SK-N-MC (cell line): ENCODE results near the gene DCLRE1B.

Experiments used
- DNase-seq: peaks from one replicate; pipeline ENCODE4 v3.0.0-alpha.2; 2011; ENCODE audit warnings: low read depth, low spot score
- H3K27ac ChIP-seq: fragments of 200-600 bp; sonication (generic); 2 replicates; pipeline ENCODE4 v1.5.1; 2016; ENCODE audit warnings: mixed run types
- H3K36me3 ChIP-seq: fragments of 200-600 bp; sonication (generic); 2 replicates; pipeline ENCODE4 v1.6.1; 2017; ENCODE audit warnings: antibody characterized with exemption, low read length, mixed read lengths; ENCODE audit not compliant: insufficient read depth
- H3K4me3 ChIP-seq: fragments of 200-600 bp; sonication (generic); 2 replicates; pipeline ENCODE4 v1.5.1; 2016
- H3K9ac ChIP-seq: fragments of 200-600 bp; sonication (generic); 2 replicates; pipeline ENCODE4 v1.8.0; 2017; ENCODE audit warnings: mixed run types, mixed read lengths; ENCODE audit not compliant: insufficient read length
- H3K9me3 ChIP-seq: fragments of 200-600 bp; sonication (generic); 2 replicates; pipeline ENCODE4 v1.6.1; 2017; ENCODE audit warnings: low read depth, mild to moderate bottlenecking, antibody characterized with exemption, low read length, moderate library complexity, mixed read lengths
- EZH2 ChIP-seq: fragments of 200-600 bp; sonication (generic); IDR thresholded peaks from one replicate; pipeline ENCODE4 v1.6.1; 2017; ENCODE audit warnings: antibody characterized with exemption
- FOXP2 ChIP-seq: optimal IDR thresholded peaks from 2 replicates; pipeline ENCODE3; 2011; ENCODE audit warnings: mild to moderate bottlenecking, moderate library complexity; ENCODE audit not compliant: insufficient read depth; ENCODE audit errors: extremely low read length, control extremely low read depth
- POLR2AphosphoS5 ChIP-seq: IDR thresholded peaks from 2 replicates; pipeline ENCODE4 v1.6.1; 2012; ENCODE audit warnings: mild to moderate bottlenecking, low read depth, low read length, borderline replicate concordance

Gene DCLRE1B

GRCh38 chr1:113861641-113862040 lies 43.5 kb upstream of the DCLRE1B start:
- Histone ChIP-seq H3K9ac (no peak overlapping the region), H3K4me3 (no peak overlapping the region), H3K36me3 (no peaks in the 10 kb centered on the region), H3K9me3 (no peaks in the 10 kb centered on the region), H3K27ac (no peak overlapping the region)
- TF ChIP-seq POLR2AphosphoS5 (no peak), FOXP2 (no peak), EZH2 (no peak)
- DNase-seq, result no peak

GRCh38 chr1:113868387-113869083 lies 36.6 kb upstream of the DCLRE1B start:
- Histone ChIP-seq H3K4me3 (no peak overlapping the region), H3K9me3 (no peaks in the 10 kb centered on the region), H3K27ac (no peak overlapping the region), H3K9ac (no peak overlapping the region), H3K36me3 (no peaks in the 10 kb centered on the region)
- TF ChIP-seq POLR2AphosphoS5, result no peak
- TF ChIP-seq FOXP2, result no peak
- TF ChIP-seq EZH2, result no peak
- DNase-seq, result no peak

- DNase-seq, result no peak
- Histone ChIP-seq H3K4me3 (peak overlapping the region; percentile 68), H3K27ac (no peak overlapping the region), H3K36me3 (no peaks in the 10 kb centered on the region), H3K9ac (peak overlapping the region; percentile 40), H3K9me3 (no peaks in the 10 kb centered on the region)
- TF ChIP-seq FOXP2 (no peak), POLR2AphosphoS5 (no peak), EZH2 (no peak)
Observed at GRCh38 chr1:113870778-113871177, 34.3 kb upstream of the DCLRE1B start.

- Histone ChIP-seq H3K4me3 (peak within 1 kb of the TSS; percentile 68), H3K9ac (peak within 1 kb of the TSS; percentile 40), H3K27ac (peak within 1 kb of the TSS; percentile 82)
Observed at GRCh38 chr1:113871597-113872113, 33.5 kb upstream of the DCLRE1B start, which contains the start of gene PTPN22. Gene PTPN22, minus strand, starts transcription at chr1:113871712.

GRCh38 chr1:113872219-113872935 lies 32.7 kb upstream of the DCLRE1B start:
- Histone ChIP-seq H3K27ac (peak overlapping the region; percentile 82), H3K4me3 (peak overlapping the region; percentile 68), H3K9me3 (no peaks in the 10 kb centered on the region), H3K36me3 (no peaks in the 10 kb centered on the region), H3K9ac (peak overlapping the region; percentile 34)
- TF ChIP-seq EZH2 (no peak), FOXP2 (no peak), POLR2AphosphoS5 (no peak)
- DNase-seq, result no peak

More at GRCh38 chr1:113871597-113872113, 33.5 kb upstream of the DCLRE1B start, which contains the start of gene PTPN22:
- no peak for DNase-seq
- no peaks in the 10 kb centered on the region for H3K9me3 ChIP-seq
- H3K36me3 ChIP-seq, result no peaks in the 10 kb centered on the region
- TF ChIP-seq EZH2 (no peak), POLR2AphosphoS5 (no peak), FOXP2 (no peak)

GRCh38 chr1:113874012-113874879 lies 30.9 kb upstream of the DCLRE1B start:
- TF ChIP-seq EZH2 (no peak), POLR2AphosphoS5 (no peak), FOXP2 (no peak)
- H3K9me3 ChIP-seq, result no peaks in the 10 kb centered on the region
- no peak overlapping the region for H3K9ac ChIP-seq
- H3K36me3 ChIP-seq, result no peaks in the 10 kb centered on the region
- no peak for DNase-seq
- no peak overlapping the region for H3K4me3 ChIP-seq
- peak overlapping the region; percentile 15; the same call in 1 of the 2 replicates for H3K27ac ChIP-seq

- H3K27ac ChIP-seq, result no peak overlapping the region
- no peak overlapping the region for H3K4me3 ChIP-seq
- no peak for DNase-seq
- H3K9me3 ChIP-seq, result no peaks in the 10 kb centered on the region
- no peak for TF ChIP-seq EZH2
- TF ChIP-seq FOXP2, result no peak
- TF ChIP-seq POLR2AphosphoS5, result no peak
- H3K9ac ChIP-seq, result no peak overlapping the region
- H3K36me3 ChIP-seq, result no peaks in the 10 kb centered on the region
Observed at GRCh38 chr1:113875714-113876113, 29.4 kb upstream of the DCLRE1B start.
